GM12872 (cell line): ENCODE data around the gene WDR20.

Experiments
- CTCF ChIP-seq: IDR thresholded peaks from 3 replicates; pipeline ENCODE4 v1.5.1; 2011; ENCODE audit warnings: low read depth, mild to moderate bottlenecking, low read length, moderate library complexity; ENCODE audit not compliant: insufficient read depth

Gene WDR20

GRCh38 chr14:102187568-102188001, 47.9 kb downstream of the WDR20 start:
- no peak for TF ChIP-seq CTCF

- TF ChIP-seq CTCF, result no peak
These were observed 48.5 kb downstream of the WDR20 start for GRCh38 chr14:102188187-102188586.

GRCh38 chr14:102189874-102190273, 50.2 kb downstream of the WDR20 start:
- no peak for TF ChIP-seq CTCF

GRCh38 chr14:102192840-102193502, 53.3 kb downstream of the WDR20 start:
- TF ChIP-seq CTCF, result no peak

GRCh38 chr14:102194856-102195255, 55.2 kb downstream of the WDR20 start:
- no peak for TF ChIP-seq CTCF

DNA sequence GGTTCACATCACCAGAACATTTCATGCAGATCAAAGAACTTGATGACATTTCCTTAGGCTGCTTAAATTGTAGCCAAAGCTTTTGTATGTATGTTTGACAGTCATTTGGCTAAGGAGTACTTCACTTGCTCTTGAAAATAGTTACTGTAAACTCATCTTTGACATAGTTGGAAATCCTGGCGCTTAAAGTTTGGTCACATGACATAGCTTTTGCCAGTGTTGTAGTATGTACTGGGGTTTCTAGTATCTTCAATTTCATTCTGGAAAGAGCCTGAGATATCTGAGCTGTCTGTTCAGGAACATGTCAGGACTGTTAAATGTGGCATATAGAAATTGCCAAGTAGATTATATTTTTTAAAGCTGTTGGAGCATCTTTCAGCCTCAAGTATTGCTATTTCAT, 55.7 kb downstream of the WDR20 start:
- no peak for TF ChIP-seq CTCF

DNA sequence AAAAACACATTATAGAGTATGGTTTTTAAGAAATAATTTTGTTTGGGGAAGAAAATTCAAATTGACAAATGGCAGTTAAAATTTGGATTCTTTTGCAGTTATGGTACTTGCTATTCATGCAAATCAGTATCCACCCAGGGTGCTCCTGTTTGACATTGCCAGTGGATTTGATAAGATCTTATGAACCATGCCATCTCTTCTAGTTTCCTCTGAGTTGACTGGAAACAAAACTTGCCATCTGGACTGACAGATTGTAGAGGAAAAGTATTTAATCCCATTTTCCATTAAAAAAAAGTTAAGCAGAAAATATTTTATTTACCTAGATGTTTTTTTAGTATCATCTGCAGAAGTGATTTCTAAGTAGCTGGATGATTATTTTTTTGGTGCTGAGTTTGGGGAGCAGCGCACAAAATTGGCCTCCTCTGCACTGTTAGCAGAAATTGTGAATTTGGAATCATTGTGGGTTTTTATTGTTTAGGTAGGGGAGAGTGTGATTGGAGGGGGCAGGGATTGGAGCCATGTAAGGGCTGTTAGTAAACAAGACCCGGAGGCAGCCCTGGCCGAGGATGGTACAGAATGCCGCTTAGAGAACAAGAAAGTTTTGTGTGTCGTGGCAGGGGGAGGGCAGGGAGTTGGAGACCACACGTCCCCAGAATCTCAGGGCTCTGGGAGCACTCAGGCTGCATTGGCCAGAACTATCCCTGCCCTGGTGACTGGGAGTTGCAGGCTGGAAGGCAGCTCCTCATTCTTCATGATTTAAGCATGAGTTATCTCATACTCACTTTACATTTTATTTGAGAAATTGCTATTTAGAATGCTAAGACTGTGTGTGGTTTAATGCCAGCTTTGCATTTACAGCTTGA, 56.6 kb downstream of the WDR20 start:
- no peak for TF ChIP-seq CTCF
